Astrocyte of the cerebellum (primary cell): ENCODE results near the gene SORCS2.

Experiments
- DNase-seq: peaks from one replicate; pipeline ENCODE4 v3.0.0-alpha.2; 2011; ENCODE audit warnings: low read depth
- H3K4me3 ChIP-seq: 2 replicates; pipeline ENCODE4 v1.5.1; 2011; ENCODE audit warnings: mild to moderate bottlenecking, low read depth, low read length, moderate library complexity
- in situ Hi-C: cut with HindIII; loops from 2 replicates; pipeline ENCODE4 v1.10.0; 2017; ENCODE audit warnings: low sequenced_read_pairs
- TF ChIP-seq, protein P1 (sequence below): IDR thresholded peaks from 2 replicates; pipeline ENCODE4 v1.5.1; 2012; ENCODE audit warnings: low read length, low read depth, moderate library complexity, mild to moderate bottlenecking; ENCODE audit errors: missing control alignments

The SORCS2 gene

DNA sequence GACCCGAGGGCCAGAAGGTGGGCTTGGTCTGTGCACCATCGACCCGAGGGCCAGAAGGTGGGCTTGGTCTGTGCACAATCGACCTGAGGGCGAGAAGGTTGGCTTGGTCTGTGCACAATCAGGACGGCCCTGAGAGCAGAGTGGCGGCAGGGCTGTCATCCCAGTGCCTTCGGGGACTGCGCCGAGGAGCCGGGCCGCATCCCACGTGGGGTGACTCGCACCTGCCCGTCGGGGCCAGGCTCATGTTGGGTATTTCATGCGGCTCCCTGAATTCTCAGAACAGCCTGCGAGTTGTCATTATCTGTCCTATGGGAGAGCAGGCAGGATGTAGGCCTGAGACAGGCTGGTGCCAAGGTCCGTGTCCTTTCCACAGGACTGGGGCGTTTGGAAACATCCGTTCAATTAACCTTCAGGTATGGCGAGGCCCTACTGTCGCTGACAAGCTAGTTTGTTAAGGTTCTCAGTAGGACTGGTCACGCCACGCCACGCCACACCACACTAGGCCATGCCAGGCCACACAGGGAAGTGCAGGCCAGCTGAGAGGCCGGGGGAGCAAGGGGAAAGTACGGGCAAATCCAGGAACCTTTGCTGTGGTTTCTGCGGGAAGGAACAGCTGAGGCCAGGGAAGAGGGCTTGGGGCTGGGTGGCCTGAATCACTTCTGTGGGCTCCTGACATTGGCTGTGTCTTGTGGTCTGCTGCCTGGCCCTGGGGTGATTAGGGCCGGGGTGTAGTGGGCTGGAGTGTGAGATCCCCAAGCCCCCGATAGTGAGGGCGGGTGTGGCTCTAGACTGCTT, 564.4 kb downstream of the SORCS2 start:
- DNase-seq, result no peak
- in situ Hi-C loops, result loop anchor here (10.0 kb wide), 1 partner anchor 62 kb away; no protein-coding TSS in a partner anchor
- TF ChIP-seq, protein P1, sequence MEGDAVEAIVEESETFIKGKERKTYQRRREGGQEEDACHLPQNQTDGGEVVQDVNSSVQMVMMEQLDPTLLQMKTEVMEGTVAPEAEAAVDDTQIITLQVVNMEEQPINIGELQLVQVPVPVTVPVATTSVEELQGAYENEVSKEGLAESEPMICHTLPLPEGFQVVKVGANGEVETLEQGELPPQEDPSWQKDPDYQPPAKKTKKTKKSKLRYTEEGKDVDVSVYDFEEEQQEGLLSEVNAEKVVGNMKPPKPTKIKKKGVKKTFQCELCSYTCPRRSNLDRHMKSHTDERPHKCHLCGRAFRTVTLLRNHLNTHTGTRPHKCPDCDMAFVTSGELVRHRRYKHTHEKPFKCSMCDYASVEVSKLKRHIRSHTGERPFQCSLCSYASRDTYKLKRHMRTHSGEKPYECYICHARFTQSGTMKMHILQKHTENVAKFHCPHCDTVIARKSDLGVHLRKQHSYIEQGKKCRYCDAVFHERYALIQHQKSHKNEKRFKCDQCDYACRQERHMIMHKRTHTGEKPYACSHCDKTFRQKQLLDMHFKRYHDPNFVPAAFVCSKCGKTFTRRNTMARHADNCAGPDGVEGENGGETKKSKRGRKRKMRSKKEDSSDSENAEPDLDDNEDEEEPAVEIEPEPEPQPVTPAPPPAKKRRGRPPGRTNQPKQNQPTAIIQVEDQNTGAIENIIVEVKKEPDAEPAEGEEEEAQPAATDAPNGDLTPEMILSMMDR, result no peak
- no peak overlapping the region for H3K4me3 ChIP-seq

DNA sequence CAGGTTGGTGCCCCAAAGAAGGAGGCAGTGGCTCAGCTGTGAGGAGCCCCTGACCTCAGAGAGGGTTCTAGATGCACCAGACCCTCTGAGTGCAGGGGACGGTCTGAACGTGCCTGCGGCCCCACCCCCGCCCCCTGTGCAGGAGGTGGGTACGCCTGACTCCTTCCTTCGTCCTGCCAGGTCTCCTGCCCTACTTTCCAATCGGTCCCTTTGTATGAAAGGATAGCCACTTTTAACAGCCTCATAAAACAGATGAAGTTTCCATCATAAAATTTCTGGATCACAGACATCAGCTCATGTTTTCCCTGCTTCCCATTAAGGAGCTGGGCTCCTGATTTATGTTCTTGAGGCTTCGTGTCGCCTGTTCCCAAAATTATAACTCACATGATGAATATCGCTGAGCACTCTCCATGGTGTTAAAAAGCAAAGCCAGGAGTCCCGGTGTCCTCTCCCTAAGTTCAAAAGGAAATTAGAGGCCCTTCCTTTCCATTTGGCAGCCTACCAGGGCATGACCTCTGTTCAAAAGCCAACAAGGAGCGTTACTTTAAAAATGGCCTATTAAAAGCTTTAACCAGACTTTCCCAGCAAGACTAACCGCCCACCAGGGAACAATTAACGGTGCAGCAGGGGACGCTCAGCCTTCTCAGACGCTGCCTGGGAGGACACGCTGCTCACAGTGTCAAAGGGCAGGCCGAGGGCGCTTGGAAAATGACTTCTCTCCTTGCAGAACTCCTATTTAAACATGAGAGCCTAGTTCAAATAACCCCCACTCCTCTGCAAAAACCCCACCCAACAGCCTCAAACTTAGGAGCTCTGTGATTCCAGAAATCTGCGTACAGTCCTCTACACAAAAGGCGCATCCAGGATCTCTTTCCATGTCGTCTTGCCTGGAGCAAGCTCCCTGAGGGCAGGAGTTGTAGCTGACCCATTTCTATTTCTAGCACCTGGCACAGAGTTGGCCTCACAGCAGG, 565.4 kb downstream of the SORCS2 start:
- in situ Hi-C loops, result loop anchor here (10.0 kb wide), 1 partner anchor 63 kb away; no protein-coding TSS in a partner anchor
- TF ChIP-seq, protein P1, result no peak
- DNase-seq, result no peak
- H3K4me3 ChIP-seq, result no peak overlapping the region

DNA sequence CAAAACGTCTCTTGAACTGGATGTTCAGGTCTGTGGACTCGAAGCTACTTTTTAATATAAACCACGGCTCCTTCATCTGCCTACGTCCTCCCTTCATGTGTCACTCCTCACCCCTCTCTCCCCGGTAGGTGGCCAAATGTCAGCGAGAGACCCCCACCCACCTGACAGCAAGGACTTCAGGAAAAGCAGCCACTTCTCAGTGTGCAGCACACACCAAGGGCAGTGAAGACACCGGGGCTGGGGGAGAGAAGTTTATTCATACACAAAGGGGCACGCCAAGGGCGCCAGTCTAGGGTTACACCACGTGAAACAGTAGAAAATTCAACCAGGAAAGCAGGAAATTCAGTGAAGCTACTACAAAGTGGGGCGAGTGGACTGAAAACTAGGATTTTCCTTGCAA, 566.1 kb downstream of the SORCS2 start:
- no peak for DNase-seq
- in situ Hi-C loops, result loop anchor here (10.0 kb wide), 1 partner anchor 64 kb away; no protein-coding TSS in a partner anchor
- TF ChIP-seq, protein P1, result no peak
- H3K4me3 ChIP-seq, result no peak overlapping the region

DNA sequence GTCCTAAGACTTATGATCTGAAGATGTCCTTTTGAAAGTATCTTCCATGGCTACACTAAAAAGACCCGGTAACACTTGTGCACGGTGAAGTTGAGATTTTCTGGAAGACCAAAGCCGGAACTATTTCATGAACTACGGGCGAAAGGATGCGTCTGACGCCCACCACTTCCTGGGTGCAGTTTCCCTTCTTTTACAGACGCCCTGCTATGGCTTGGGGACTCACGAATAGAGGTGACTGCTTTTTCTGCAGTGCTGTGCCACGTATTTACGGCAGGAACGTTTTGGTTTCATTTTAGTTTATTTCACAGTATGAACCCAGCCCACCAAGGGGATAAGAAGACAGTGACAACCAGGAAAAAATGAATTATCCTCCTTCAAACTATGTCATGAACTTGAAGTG, 566.9 kb downstream of the SORCS2 start:
- TF ChIP-seq, protein P1, result no peak
- no peak for DNase-seq
- in situ Hi-C loops, result loop anchor here (10.0 kb wide), 1 partner anchor 64 kb away; no protein-coding TSS in a partner anchor
- H3K4me3 ChIP-seq, result no peak overlapping the region

DNA sequence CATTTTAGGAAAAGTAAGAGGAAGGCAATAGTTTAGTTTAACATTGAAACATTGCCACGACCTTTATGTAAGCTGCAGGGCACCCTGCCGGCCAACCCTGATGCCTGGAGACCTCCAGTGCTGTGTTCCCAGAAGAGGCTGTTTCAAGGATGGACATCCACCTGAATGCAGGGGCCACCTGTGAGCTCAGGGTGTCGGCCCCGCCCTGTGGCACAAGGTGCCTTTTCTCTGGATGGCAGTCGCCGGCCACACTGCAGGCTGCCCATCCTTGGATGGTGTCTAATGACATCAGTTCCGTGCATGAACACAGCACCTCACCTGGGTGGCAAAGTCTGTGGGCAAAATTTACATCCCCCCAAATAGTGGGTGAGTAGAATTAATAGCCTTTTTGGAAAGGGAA, 567.3 kb downstream of the SORCS2 start:
- TF ChIP-seq, protein P1, result no peak
- no peak for DNase-seq
- in situ Hi-C loops, result loop anchor here (10.0 kb wide), 1 partner anchor 65 kb away; no protein-coding TSS in a partner anchor
- no peak overlapping the region for H3K4me3 ChIP-seq

DNA sequence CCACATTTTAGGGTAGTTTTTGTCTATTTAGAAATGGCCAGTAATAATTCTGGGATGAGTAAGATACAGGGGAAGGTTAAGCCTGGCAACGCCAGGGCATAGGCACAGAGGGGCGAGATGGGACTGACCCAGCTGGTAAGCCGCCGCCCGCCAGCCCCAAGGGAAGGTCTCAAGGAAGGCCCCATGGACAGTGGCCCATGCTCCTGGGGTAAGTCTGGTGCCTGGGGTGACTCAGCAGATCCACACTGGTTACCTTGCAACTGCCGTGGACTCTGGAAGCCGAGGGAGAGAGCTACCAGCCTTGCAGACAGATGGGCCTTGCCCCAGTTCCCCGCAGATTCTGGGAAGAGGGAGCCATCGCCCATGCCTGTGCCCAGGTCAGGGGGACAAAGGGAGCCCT, 567.9 kb downstream of the SORCS2 start:
- in situ Hi-C loops, result no loop called here
- H3K4me3 ChIP-seq, result no peak overlapping the region
- TF ChIP-seq, protein P1, result no peak
- DNase-seq, result no peak
